ENCODE results near the gene QSER1.
"Not testable (repeated sequence)": the region's sequence is repeated elsewhere in the genome, so short reads cannot be mapped to it uniquely, and the experiment has no call there.

The QSER1 gene

DNA sequence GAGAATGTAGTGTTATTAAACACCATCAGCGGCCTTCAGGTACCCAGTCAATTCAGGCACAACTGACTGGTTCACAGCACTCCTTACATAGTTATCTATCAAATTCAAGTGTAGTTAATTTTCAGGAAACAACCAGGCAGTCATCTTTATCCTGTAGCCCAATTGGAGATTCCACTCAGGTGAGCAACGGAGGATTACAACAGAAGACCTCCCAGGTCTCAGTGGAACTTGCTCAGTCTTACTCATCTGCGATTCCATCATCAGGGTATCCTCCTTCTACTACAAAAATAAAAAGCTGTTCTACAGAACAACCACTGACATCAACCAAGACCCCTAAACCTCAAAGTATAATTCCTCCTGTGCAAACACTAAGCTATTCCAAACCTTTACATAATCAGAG is 39.6 kb downstream of the QSER1 start:
- DNase-seq, result no peak

DNA sequence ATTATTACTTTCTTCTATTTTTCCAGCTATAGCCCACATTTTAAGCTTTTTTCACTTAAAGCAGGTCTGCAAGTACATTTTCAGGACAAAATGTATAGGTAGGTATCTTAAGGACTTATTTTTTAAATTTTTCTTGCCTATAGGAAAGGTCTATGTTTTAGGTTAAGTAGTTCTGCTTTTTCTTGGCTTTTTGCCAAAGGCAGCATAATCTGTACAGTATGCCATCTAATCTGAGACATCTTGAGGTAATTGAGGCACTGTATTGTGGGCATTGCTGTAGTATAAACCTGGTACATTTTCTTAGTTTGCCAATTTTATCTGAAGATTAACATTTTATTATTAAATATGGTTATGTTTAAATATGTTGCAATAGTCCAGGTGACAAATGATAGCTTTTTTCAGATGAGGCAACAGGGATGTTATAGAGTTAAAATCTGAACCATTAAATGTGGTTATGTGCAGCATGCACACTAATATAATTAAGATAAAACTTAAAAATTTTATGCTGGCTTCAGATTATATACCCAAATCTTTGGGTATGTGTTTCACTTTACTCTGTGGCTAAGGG is 42.9 kb downstream of the QSER1 start:
- DNase-seq, result no peak

DNA sequence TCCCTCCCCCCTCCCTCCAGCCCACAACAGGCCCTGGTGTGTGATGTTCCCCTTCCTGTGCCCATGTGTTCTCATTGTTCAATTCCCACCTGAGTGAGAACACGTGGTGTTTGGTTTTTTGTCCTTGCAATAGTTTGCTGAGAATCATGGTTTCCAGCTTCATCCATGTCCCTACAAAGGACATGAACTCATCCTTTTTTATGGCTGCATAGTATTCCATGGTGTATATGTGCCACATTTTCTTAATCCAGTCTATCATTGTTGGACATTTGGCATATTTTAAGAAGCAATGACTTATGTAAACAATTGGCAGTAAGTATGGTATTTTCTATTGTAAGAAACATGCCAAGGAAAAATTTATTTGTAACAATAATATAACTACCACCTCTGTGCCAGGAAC is 43.6 kb downstream of the QSER1 start:
- DNase-seq, result not testable (repeated sequence)

DNA sequence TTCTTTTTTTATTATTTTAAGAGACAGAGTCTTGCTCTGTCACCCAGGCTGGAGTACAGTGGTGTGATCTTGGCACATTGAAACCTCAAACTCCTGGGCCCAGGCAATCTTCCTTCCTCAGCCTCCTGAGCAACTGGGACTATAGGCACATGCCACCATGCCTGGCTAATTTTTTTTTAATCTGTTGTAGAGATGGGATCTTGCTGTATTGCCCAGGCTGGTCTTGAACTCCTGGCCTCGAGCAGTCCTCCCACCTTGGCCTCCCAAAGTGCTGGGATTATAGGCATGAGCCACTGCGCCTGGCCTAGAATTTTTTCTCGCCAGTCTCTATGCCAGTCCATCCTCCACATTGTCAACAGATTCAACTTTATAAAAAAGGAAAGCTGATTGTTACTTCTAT is 44.7 kb downstream of the QSER1 start:
- not testable (repeated sequence) for DNase-seq

DNA sequence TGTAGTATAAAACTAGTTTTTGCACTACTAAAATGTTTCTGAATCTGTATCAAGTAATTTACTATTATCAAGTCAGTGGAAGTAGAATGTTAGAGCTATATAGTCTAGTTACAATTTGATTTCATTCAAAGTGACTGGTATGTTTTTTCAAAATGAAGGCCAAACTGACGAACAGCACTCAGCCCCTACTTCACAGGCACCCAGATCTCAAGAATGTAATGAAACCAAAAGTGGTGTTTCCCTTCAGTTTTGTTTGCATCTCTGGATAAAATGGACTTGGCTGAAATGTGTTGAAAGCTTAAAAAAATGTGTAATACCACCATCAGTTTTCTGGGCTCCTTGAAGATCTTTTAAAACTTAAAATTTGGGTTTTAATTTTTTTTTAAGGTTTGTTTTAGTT is 46.4 kb downstream of the QSER1 start:
- DNase-seq, result no peak

DNA sequence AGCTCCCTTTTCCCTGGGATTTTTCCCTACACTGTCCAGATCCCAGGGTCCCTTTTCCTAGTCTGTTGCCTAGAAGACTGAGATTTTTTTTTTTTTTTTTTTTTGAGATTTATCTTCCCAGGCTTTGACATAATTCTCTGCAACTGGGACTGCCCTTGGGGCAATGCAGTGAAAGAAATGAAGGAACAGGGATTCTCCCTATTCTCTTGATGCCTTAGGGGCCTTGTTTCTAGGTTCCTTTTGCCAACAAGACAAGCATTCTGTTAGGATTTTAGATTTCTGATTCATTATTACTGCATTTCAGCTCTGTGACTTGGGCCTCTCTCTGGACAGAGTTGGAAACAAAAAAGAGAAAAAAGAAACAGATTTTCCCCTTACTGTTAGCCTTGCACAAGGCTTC is 47.3 kb downstream of the QSER1 start:
- no peak for DNase-seq

DNA sequence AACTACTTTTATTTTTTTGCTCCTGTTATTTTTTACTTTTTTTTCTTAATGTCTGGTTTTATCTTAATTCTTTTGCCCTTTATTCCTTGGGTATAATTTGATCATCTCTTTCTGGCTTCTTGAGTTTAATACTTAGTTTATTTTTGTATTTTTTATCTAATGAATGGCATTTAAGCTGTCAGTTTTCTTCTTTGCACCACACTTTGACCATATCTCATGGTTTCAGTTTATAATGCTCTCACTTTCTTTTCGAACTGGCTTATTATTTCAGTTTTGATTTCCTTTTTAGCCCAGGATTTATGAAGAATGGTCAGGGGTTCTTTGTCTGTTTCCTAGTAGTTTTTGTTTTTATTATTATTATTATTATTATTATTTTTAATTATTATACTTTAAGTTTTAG is 48.3 kb downstream of the QSER1 start:
- DNase-seq, result no peak

DNA sequence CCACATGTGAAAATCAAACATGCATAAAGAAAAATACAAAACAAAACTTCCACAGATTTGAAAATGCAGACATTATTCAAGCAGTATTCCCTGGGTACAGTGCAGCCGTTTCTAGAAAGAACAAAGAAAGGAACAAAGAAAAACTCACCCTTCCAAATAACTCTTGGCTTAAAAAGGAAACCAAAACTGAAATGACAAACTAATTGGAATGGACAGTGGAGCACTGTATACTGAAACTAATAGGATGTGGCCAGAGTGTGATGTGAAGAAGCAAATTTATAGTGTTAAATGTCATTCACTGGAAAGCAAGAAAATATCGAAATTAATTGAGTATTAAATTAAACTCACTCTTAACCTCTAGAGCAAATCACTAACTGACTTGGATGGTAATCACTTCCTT is 55.4 kb downstream of the QSER1 start:
- DNase-seq, result no peak

DNA sequence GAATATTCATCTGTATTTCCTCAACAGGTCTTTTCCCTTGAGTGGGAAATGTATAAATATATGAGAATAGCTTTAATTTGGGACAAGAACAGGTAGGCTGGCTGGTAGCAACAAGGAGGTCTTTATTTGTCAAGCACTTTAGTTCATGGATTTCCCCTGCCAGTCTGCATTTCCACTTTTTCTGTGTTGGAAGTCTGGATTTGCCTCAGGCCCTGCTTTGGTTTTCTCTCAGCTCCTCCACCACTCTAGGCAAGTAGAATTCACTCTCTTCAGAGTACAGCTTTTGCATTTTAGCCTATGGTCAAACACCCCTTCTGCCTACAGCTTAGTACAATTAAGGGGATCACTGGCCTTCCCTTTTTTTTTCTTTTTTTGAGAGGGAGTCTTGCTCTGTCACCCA is 57.1 kb downstream of the QSER1 start:
- DNase-seq, result no peak

DNA sequence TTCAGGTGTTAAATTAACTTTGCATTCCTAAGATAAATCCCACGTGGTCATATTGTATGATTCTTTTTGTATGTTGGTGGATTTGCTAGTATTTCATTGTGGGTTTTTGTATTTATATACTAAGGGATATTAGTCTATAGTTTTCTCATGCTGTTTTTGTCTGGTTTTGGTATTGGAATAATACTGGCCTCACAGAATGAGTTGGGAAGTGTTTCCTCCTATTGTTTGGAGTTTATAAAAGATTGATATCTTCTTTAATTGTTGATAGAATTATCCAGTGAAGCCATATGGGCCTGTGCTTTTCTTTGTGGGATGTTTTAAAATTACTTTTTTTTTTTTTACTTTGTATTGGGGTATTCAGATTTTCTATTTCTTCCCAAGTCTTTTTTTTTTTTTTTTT is 59.8 kb downstream of the QSER1 start:
- no peak for DNase-seq

DNA sequence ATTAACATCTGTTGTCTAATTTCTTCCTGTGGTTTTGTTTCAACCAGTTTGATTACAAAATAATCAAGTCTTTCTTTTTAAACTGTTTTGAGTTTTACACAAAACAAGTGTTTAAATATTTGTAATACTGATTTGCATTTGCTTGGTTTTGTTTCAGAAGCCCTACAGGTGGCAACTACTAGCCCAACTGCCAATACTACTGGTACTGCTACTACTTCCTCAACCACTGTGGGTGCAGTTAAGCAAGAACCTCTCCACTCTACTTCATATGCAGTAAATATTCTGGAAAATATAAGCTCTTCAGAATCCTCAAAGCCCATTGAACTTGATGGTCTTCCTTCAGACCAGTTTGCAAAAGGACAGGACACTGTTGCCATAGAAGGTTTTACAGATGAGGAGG is 61.1 kb downstream of the QSER1 start:
- DNase-seq, result no peak

DNA sequence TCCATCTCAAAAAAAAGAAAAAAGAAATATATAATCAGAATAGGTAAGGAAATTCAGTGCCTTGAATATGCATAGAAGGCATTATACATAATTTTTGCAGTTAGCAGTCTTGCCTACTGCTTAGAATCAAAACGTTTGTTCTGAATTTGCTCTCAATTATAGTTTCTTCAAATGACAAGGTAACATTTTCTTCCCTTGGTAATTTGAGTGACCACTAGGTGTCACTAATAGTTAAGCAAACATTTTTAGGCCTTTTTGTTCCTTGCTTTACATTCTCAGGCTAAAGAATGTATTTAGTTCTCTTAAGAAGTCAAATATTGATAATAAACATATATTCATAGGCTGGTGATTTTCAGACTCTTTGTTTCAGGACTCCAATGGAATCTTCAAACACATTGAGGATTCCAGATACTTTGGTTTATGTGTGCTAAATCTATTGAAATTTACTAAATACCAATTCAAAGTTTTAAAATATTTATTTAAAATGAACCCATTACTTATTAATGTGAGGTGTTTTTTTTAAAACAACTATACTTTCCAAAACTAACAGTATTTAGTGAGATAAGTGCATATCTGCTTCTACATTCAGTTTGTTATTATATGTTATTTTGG is 68.0 kb downstream of the QSER1 start:
- DNase-seq, result no peak

DNA sequence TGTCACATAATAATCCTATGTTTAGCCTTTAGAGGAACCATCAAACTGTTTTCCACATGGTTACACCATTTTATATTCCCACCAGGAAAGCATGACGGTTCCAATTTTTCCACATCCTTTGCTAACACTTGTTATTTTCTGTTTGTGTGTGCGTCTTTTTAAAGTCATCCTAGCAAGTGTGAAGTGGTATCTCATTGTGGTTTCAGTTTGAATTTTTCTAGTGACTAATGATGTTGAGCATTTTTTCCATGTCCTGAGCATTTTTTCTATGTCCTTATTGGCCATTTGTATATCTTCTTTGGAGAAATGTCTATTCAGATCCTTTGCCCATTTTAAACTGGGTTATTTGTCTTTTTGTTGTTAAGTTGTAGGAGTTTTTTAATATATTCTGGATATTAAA is 69.4 kb downstream of the QSER1 start:
- no peak for DNase-seq

DNA sequence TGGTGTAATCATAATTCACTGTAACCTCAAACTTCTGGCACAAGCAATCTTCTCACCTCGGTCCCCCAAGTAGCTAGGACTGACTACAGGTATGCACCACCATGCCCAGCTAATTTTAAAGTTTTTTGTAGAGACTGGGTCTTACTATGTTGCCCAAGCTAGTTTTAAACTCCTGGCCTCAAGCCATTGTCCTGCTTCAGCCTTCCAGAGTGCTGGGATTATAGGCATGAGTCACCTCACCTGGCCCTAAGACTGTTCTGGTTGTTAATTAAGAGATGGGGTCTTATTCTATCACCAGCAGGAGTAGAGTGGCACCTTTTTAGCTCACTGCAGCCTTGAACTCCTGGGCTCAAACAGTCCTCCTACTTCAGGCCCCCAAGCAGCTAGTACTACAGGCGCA is 71.1 kb downstream of the QSER1 start:
- no peak for DNase-seq

DNA sequence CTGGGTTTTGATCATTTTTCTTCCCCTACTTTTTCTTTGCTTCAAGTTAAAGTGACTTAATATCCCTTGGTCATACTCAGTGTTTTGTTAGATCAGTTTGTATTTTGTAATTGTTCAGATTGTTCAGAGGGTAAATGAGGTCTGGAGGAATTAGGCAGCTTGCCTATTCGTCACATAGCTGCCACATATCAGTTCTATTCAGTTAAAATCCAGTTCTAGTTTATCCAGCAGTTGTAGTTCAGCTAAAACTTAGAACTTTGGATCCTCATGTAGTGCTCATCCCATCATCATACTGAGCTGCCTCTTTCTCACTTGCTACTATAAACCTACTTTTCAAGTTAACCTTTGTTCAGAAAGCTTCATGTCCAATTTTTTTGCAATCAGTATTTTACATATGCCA is 75.9 kb downstream of the QSER1 start:
- no peak for DNase-seq

DNA sequence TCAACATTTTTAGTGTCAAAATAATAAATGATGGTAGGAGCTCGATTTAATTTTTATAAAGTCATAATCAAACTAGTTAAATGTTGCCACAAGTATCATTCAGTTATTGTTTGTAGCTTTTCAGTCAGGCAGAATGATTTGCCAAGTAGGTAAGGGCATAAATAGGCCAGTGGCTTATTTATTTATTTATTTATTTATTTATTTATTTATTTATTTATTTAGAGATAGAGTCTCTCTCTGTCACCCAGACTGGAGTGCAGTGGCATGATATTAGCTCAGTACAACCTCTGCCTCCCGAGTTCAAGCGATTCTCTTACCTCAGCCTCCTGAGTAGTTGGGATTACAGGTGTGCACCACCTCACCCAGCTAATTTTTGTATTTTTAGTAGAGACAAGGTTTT is 79.6 kb downstream of the QSER1 start:
- DNase-seq, result not testable (repeated sequence)

DNA sequence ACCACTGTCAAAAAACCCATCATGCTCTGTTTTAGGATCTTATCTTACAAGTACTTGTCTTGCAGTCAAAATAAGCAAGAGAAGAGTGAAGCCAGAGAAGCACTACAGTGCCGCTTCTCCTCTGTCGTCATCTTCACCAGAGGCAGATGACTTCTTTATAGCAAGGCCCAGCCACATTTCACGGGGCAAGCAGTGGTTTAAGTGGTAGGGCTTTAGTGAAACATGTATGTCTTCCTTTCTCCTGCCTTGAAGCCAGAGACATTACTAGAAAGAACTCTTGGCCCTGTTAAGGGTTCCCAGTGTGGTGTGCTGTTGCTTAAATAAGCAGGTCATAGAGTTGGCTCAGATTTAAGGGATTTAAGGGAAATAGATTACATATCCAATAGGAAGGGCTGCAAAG is 80.2 kb downstream of the QSER1 start:
- no peak for DNase-seq

DNA sequence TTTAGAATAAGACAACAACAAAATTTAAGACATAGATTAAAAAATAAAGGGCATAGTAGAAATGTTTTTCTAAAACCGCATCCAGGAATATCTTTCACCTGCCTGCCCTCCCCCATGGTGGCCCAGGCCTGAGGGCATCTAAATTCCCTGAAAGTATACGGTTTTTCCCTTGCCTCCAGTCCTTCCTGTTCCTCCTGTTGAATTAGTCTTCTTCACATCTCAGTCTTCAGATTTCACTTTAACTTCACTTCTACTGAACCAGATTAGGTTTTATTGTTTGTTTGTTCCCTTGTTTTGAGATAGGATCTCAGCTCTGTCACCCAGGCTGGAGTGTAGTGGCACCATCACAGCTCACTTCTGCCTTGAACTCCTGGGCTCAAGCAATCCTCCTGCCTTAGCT is 90.0 kb downstream of the QSER1 start:
- DNase-seq, result no peak

DNA sequence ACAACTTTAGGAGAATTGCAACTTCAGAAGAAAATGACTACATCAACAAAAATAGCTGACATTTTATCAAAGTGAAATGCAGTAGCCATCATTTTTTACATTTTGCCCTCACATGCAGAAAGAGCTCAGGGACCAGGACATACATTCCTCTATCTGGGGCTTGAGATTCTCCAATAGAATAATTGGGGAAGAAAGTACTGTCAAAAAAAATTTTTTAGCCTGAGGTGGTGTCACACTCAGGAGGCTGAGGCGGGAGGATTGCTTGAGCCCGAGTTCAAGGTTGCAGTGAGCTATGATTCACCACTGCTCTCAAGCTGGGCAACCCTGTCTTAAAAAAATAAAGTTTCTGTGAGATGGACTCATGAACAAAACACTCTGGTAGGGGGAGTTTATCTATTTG is 90.9 kb downstream of the QSER1 start:
- no peak for DNase-seq

DNA sequence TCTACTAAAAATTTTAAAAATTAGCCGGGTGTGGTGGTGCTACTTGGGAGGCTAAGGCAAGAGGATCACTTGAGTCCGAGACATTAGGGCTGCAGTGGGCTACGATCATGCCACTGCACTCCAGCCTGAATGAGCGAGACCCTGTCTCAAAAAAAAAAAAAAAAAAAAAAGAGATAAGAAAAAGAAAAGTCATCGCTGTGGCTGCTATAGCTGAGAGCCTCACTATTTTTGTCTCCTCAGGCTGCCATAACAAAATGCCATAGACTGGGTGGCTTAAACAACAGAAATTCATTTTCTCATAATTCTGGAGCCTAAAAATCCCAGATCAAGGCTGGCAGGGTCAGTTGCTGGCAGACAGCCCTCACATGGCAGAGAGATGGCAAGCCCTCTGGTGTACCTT is 93.0 kb downstream of the QSER1 start:
- no peak for DNase-seq

DNA sequence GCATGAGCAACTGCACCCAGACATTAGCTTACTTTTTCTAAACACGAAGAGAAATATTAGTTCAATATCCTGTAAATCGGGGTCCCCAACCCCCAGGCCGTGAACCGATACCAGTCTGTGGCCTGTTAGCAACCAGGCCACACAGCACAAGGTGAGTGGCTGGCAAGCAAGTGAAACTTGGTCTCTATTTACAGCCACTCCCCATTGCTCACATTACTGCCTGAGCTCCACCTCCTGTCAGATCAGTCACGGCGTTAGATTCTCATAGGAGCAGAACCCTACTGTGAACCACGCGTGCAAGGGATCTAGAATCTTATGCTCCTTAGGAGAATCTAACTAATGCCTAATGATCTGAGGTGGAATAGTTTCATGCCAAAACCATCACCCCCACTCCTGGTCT is 95.2 kb downstream of the QSER1 start:
- DNase-seq, result no peak

DNA sequence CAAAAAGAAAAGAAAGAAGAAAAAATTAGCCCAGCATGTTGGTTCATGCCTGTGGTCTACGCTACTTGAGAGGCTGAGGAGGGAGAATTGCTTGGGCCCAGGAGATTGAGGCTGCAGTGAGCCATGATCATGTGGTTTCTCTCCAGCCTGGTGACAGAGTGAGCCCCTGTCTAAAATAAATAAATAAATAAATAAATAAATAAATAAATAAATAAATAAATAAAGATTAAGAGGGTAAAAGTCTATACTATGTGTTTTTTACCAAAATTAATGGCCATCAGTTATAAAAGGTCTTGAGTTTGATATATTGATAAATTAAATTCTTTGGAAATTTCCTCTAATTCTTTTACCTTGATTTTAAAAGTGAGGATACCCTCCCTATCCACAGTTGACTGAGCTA is 97.9 kb downstream of the QSER1 start:
- DNase-seq, result no peak

DNA sequence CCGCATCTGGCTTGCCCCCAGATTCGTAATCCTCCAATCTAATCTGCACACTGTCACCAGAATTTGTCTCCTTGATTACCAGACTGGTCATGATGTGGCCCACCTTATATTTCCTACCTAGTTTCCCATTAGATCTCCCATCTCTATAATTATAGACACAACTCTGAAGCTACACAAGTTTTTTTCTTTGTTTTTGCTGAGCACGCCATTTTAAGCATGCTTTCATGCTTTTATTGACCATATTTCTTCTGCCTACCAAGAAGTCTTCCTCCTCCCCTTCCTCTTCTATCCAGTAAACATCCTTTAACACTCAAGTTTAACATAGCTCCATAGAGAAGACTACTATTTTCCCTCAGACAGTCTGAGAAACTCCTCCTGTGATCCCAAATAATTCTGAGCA is 98.8 kb downstream of the QSER1 start:
- DNase-seq, result no peak

DNA sequence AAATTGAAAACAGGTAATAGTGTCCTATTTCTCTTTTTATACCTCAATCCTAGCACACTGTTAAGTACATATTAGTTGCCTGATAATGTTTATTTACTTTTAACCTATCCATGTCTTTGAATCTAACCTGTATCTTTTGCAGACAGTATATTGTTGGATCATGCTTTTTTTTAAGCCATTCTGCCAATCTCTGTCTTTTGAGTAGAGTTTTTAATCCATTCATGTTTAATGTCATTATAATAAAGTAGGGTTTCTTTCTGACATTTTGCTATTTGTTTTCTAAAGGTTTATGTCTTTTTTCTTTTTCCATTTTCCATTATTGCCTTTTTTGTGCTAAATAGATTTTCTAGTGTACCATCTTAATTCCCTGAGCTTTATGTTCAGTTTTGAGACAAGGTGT is 99.3 kb downstream of the QSER1 start:
- DNase-seq, result no peak
